ENCODE measurements around the gene RREB1. TPM values are rescaled to one million over a fixed set of nuclear protein-coding genes. Genes with fewer than 3 reads are reported as not detected.

RREB1 gene
- total RNA-seq, 1 experiment from 2014 or later = 35.8 TPM

DNA sequence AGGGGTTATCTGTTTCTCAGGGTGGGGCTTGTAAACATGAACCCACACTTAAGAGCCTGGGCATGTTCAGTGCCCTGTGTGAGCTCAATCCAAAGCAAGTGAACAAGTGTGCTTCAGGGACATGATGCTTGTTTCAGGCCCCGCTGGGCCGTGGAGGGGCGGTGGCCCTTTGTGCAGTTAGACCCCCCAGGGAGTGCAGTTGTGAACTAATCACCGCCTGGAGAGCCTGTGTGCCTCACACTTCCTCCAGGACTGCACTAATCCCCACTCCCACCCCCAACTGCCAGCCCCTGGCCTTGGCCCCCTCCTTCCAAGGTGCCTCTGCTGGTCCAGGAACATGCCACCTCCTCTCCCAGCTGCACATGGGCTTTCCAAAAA is 58.1 kb downstream of the RREB1 start:
- peak overlapping the region; percentile 33 for H2BK20ac ChIP-seq (ENCODE audit: low read depth, low read length, poor library complexity, severe bottlenecking)
- H3T11ph ChIP-seq (ENCODE audit: low read length) = no peak overlapping the region
- peaks cover 55 to 71% of the 10 kb centered on the region in 2 experiments for H3K4me1 Mint-ChIP-seq
- H2BK120ac ChIP-seq (ENCODE audit: low read depth, low read length, poor library complexity, severe bottlenecking) = no peak overlapping the region
- no peak overlapping the region for H2BK5ac ChIP-seq (ENCODE audit: insufficient read length, low read length)
- no CpG with 5 or more reads among the region's 4 CpGs for WGBS (ENCODE audit: extremely low coverage, insufficient read length, low lambda C conversion rate)
- H4K5ac ChIP-seq (ENCODE audit: insufficient read length, low read depth, low read length) = no peak overlapping the region
- no peak for DNase-seq
- no peak overlapping the region for H3K4me2 ChIP-seq (ENCODE audit: insufficient read depth, insufficient read length, low read length)
- H3K27ac ChIP-seq (ENCODE audit: insufficient read length, low read depth, low read length) = no peak overlapping the region
- H3K4ac ChIP-seq (ENCODE audit: low read depth, low read length) = no peak overlapping the region
- H3K18ac ChIP-seq (ENCODE audit: insufficient read length, low read depth, low read length) = no peak overlapping the region
- no peak overlapping the region for H2AFZ ChIP-seq (ENCODE audit: low read length)
- H3K9me3 Mint-ChIP-seq = no peaks in the 10 kb centered on the region
- no peaks in the 10 kb centered on the region for H3K9me3 ChIP-seq (ENCODE audit: control insufficient read depth, low read depth, low read length)
- TF ChIP-seq CTCF (conservative IDR thresholded peaks at IDR 0.05) = no peak
- no peaks in the 10 kb centered on the region; the same call in 1 of the 2 replicates for H3K79me2 ChIP-seq (ENCODE audit: insufficient read depth, low read length)
- no peak overlapping the region for H4K8ac ChIP-seq (replicated peaks; ENCODE audit: insufficient read length, low read depth, low read length)
- no peaks in the 10 kb centered on the region for H3K27me3 Mint-ChIP-seq (ENCODE audit: low read depth)
- H4K20me1 ChIP-seq (ENCODE audit: control insufficient read depth, insufficient read depth, insufficient read length) = no peaks in the 10 kb centered on the region
- no peak overlapping the region for H3K9ac ChIP-seq (ENCODE audit: extremely low read depth, insufficient read length, low read length)
- H3K4me1 ChIP-seq (ENCODE audit: insufficient read depth, low read length) = peaks cover 17% of the 10 kb centered on the region
- H3K23me2 ChIP-seq (ENCODE audit: insufficient read length, low read depth, low read length, poor library complexity, severe bottlenecking) = no peaks in the 10 kb centered on the region
- H2AK5ac ChIP-seq (ENCODE audit: insufficient read length, low read length) = no peak overlapping the region
- peaks cover 0 to 2% (median 0%) of the 10 kb centered on the region in 3 experiments; a peak in 2 of 7 replicates for H3K36me3 Mint-ChIP-seq (ENCODE audit: insufficient read depth in 1 of 3, low read depth in 3 of 3)
- H3K4me3 Mint-ChIP-seq = peak overlapping the region; percentile 14 to 40; a peak in 3 of 5 replicates
- no peak overlapping the region for H3K56ac ChIP-seq (ENCODE audit: insufficient read length, low read depth, low read length)
- H3K27ac Mint-ChIP-seq = peak overlapping the region in 2 of 3 experiments; percentile 55 to 83; a peak in 3 of 7 replicates
- H2BK15ac ChIP-seq (ENCODE audit: low read depth, low read length) = no peak overlapping the region
- H4K91ac ChIP-seq (ENCODE audit: insufficient read length, low read depth, low read length) = no peak overlapping the region
- no peak overlapping the region for H2BK12ac ChIP-seq (ENCODE audit: insufficient read length, low read depth, low read length)
- no peak overlapping the region; the same call in 1 of the 2 replicates for H3K14ac ChIP-seq (ENCODE audit: insufficient read depth, low read length)
- H3K79me1 ChIP-seq (ENCODE audit: insufficient read depth, low read depth, low read length, poor library complexity, severe bottlenecking) = no peaks in the 10 kb centered on the region
- no peak overlapping the region for H3K23ac ChIP-seq (ENCODE audit: insufficient read length, low read depth, low read length)
- H3K27me3 ChIP-seq (ENCODE audit: insufficient read depth, low read length) = no peaks in the 10 kb centered on the region

All from H9 (cell line).